NCI-H2196 treated with DMSO at 0.1 percent for 48 hours (cell line): ENCODE measurements around the gene MAP3K14.
"Not testable (repeated sequence)": the region's sequence is repeated elsewhere in the genome, so short reads cannot be mapped to it uniquely, and the experiment has no call there.

Source experiments
- DNase-seq: peaks from one replicate; lab custom pipeline; 2025; ENCODE audit not compliant: unreplicated experiment; lab: John Stamatoyannopoulos, UW

Gene MAP3K14

GRCh38 chr17:45261577-45262515, 55.0 kb downstream of the MAP3K14 start, which contains the start of gene SPATA32:
Gene SPATA32, minus strand, starts transcription at chr17:45262094. Its CDS starts 78 bp downstream, at chr17:45262016.
- DNase-seq, result no peak

GRCh38 chr17:45260204-45260783, 56.5 kb downstream of the MAP3K14 start:
- DNase-seq, result no peak

- DNase-seq, result no peak
Observed at GRCh38 chr17:45258981-45259380, 57.8 kb downstream of the MAP3K14 start.

GRCh38 chr17:45257115-45257514, 59.7 kb downstream of the MAP3K14 start:
- no peak for DNase-seq

- no peak for DNase-seq
Observed at GRCh38 chr17:45256114-45256966, 60.5 kb downstream of the MAP3K14 start.

GRCh38 chr17:45255358-45255757, 61.5 kb downstream of the MAP3K14 start:
- DNase-seq, result no peak

GRCh38 chr17:45253879-45254278, 62.9 kb downstream of the MAP3K14 start:
- no peak for DNase-seq

- not testable (repeated sequence) for DNase-seq
Observed at GRCh38 chr17:45253237-45253636, 63.6 kb downstream of the MAP3K14 start.

GRCh38 chr17:45251931-45252330, 64.9 kb downstream of the MAP3K14 start:
- peak; percentile 7 for DNase-seq

GRCh38 chr17:45248132-45248957, 68.5 kb downstream of the MAP3K14 start:
- DNase-seq, result peak; percentile 24

- peak; percentile 97 for DNase-seq
Observed at GRCh38 chr17:45247429-45248131, 69.2 kb downstream of the MAP3K14 start.

GRCh38 chr17:45246861-45247428, 69.9 kb downstream of the MAP3K14 start:
- peak; percentile 28 for DNase-seq

GRCh38 chr17:45246338-45246737, 70.5 kb downstream of the MAP3K14 start:
- no peak for DNase-seq

- DNase-seq, result no peak
Observed at GRCh38 chr17:45244725-45245656, 71.8 kb downstream of the MAP3K14 start.

- DNase-seq, result no peak
Observed at GRCh38 chr17:45243750-45244149, 73.1 kb downstream of the MAP3K14 start.

GRCh38 chr17:45242029-45242414, 74.8 kb downstream of the MAP3K14 start:
- DNase-seq, result no peak

- no peak for DNase-seq
Observed at GRCh38 chr17:45241328-45242028, 75.3 kb downstream of the MAP3K14 start.

- DNase-seq, result no peak
Observed at GRCh38 chr17:45240905-45241327, 75.9 kb downstream of the MAP3K14 start.
